GM23338 (cell line): ENCODE measurements around the gene SPRY2. TPM values are rescaled to one million over a fixed set of nuclear protein-coding genes. Genes with fewer than 3 reads are reported as not detected.

Experiments
- ATAC-seq: fragments of 200-7000 bp; cut with Tn5 transposase; 3 replicates; pipeline ENCODE4 v1.9.1; 2020
- DNase-seq: peaks from one replicate; pipeline ENCODE4 v3.0.0-alpha.2; 2015; ENCODE audit warnings: low spot score
- H2AFZ ChIP-seq: fragments of 200-600 bp; sonication (generic); 2 replicates; pipeline ENCODE4 v1.8.0; 2016; ENCODE audit warnings: antibody characterized with exemption, mild to moderate bottlenecking, moderate library complexity
- H3F3A ChIP-seq: fragments of 200-600 bp; sonication (generic); replicated peaks from 2 replicates; pipeline ENCODE4 v1.8.0; 2017; ENCODE audit warnings: antibody characterized with exemption, mixed run types, low read depth
- H3K27ac ChIP-seq: fragments of 200-600 bp; sonication (generic); 2 replicates; pipeline ENCODE4 v1.6.1; 2016; ENCODE audit warnings: low read depth
- H3K27me3 ChIP-seq: fragments of 200-600 bp; sonication (generic); 2 replicates; pipeline ENCODE4 v1.8.0; 2016; ENCODE audit warnings: mild to moderate bottlenecking, mixed run types, moderate library complexity; ENCODE audit not compliant: insufficient read depth
- H3K36me3 ChIP-seq: fragments of 200-600 bp; sonication (generic); 2 replicates; pipeline ENCODE4 v1.8.0; 2016; ENCODE audit warnings: mild to moderate bottlenecking; ENCODE audit not compliant: insufficient read depth
- H3K4me1 ChIP-seq: fragments of 200-600 bp; sonication (generic); 2 replicates; pipeline ENCODE4 v1.8.0; 2016; ENCODE audit warnings: mild to moderate bottlenecking, moderate library complexity; ENCODE audit not compliant: insufficient read depth
- H3K4me2 ChIP-seq: fragments of 200-600 bp; sonication (generic); 2 replicates; pipeline ENCODE4 v1.7.1; 2017; ENCODE audit warnings: mixed run types
- H3K4me3 ChIP-seq: fragments of 200-600 bp; sonication (generic); 2 replicates; pipeline ENCODE4 v1.6.1; 2016; ENCODE audit warnings: mixed run types
- H3K79me2 ChIP-seq: fragments of 200-600 bp; sonication (generic); replicated peaks from 2 replicates; pipeline ENCODE4 v1.8.0; 2017; ENCODE audit warnings: mild to moderate bottlenecking; ENCODE audit not compliant: insufficient read depth
- H3K9me2 ChIP-seq: fragments of 200-600 bp; sonication (generic); 2 replicates; pipeline ENCODE4 v1.8.0; 2017; ENCODE audit not compliant: insufficient read depth
- H4K20me1 ChIP-seq: fragments of 200-600 bp; sonication (generic); replicated peaks from 2 replicates; pipeline ENCODE4 v1.8.0; 2017; ENCODE audit warnings: mild to moderate bottlenecking; ENCODE audit not compliant: insufficient read depth
- H3K27ac Mint-ChIP-seq: 2 replicates; pipeline ENCODE4 v1.8.0; 2020; ENCODE audit warnings: inconsistent platforms, mild to moderate bottlenecking, moderate library complexity, mixed read lengths
- H3K27me3 Mint-ChIP-seq: 3 replicates; pipeline ENCODE4 v1.8.0; 2022; ENCODE audit warnings: low read depth, mild to moderate bottlenecking, moderate library complexity, mixed read lengths, inconsistent platforms; ENCODE audit not compliant: insufficient read depth, poor library complexity
- H3K36me3 Mint-ChIP-seq: 3 replicates; pipeline ENCODE4 v1.8.0; 2021; ENCODE audit warnings: low read depth, mild to moderate bottlenecking, inconsistent platforms, moderate library complexity, mixed read lengths
- H3K4me1 Mint-ChIP-seq: 3 replicates; pipeline ENCODE4 v1.8.0; 2020; ENCODE audit warnings: mild to moderate bottlenecking, inconsistent platforms, mixed read lengths
- H3K4me3 Mint-ChIP-seq: 3 replicates; pipeline ENCODE4 v1.8.0; 2021; ENCODE audit warnings: moderate library complexity, mild to moderate bottlenecking, inconsistent platforms, mixed read lengths
- H3K9me3 Mint-ChIP-seq: 3 replicates; pipeline ENCODE4 v1.8.0; 2020; ENCODE audit warnings: moderate library complexity, mild to moderate bottlenecking, inconsistent platforms, mixed read lengths
- CREB1 ChIP-seq: fragments of 250-450 bp; sonication (Bioruptor Pico); IDR thresholded peaks from 2 replicates; pipeline ENCODE4 v1.5.0; 2020; ENCODE audit warnings: low read depth, mild to moderate bottlenecking, moderate library complexity
- ETS1 ChIP-seq: IDR thresholded peaks from 2 replicates; pipeline ENCODE4 v1.6.1; 2016; ENCODE audit warnings: antibody characterized with exemption
- EZH2 ChIP-seq: fragments of 200-600 bp; sonication (generic); IDR thresholded peaks from one replicate; pipeline ENCODE4 v1.8.0; 2017; ENCODE audit warnings: antibody characterized with exemption, mild to moderate bottlenecking, low read depth; ENCODE audit not compliant: unreplicated experiment
- EZH2phosphoT487 ChIP-seq: fragments of 200-600 bp; sonication (generic); IDR thresholded peaks from one replicate; pipeline ENCODE4 v1.8.1; 2018; ENCODE audit warnings: antibody characterized with exemption; ENCODE audit not compliant: unreplicated experiment
- JUNB ChIP-seq: IDR thresholded peaks from one replicate; pipeline ENCODE4 v1.6.1; 2016; ENCODE audit warnings: antibody characterized with exemption; ENCODE audit not compliant: unreplicated experiment
- NANOG ChIP-seq: IDR thresholded peaks from 2 replicates; pipeline ENCODE4 v1.6.1; 2016; ENCODE audit warnings: antibody characterized with exemption, borderline replicate concordance
- POLR2AphosphoS5 ChIP-seq: IDR thresholded peaks from 2 replicates; pipeline ENCODE4 v1.6.1; 2016; ENCODE audit warnings: antibody characterized with exemption, low read depth
- REST ChIP-seq: IDR thresholded peaks from one replicate; pipeline ENCODE4 v1.6.1; 2018; ENCODE audit warnings: antibody characterized with exemption; ENCODE audit not compliant: unreplicated experiment
- STAT1 ChIP-seq: IDR thresholded peaks from one replicate; pipeline ENCODE4 v1.6.1; 2016; ENCODE audit warnings: antibody characterized with exemption; ENCODE audit not compliant: unreplicated experiment
- ZNF114 ChIP-seq: fragments of 250-450 bp; sonication (Bioruptor Pico); IDR thresholded peaks from 2 replicates; pipeline ENCODE4 v1.5.0; 2020; ENCODE audit warnings: mild to moderate bottlenecking, moderate library complexity
- ZNF331 ChIP-seq: fragments of 250-450 bp; sonication (Bioruptor Pico); IDR thresholded peaks from 2 replicates; pipeline ENCODE4 v1.5.0; 2020; ENCODE audit warnings: low read depth, mild to moderate bottlenecking, moderate library complexity
- polyA plus RNA-seq: library from polyadenylated mRNA; unstranded; fragments of >200 nt; fragmentation: Nextera tagmentation; extraction: Ambion mirVana; gene quantifications from 2 replicates; pipeline ENCODE4 v1.2.1, GENCODE V29; 2016
- total RNA-seq: library from RNA; depleted of rRNA; stranded (reverse); fragments of >200 nt; shearing (Covaris generic); gene quantifications from 2 replicates; pipeline ENCODE4 v1.2.3, GENCODE V29; 2014
- TF ChIP-seq, protein P1 (sequence below), 2 experiments: fragments of 200-600 bp in 1 of 2; sonication (generic) in 1 of 2; conservative IDR thresholded peaks; 2 replicates each; pipeline versions ENCODE4 v1.5.1 to v1.6.1; 2016 to 2017; ENCODE audit warnings: antibody characterized with exemption in 2 of 2, low read depth in 2 of 2, mild to moderate bottlenecking in 2 of 2, moderate library complexity in 1 of 2
- TF ChIP-seq, protein P2 (sequence below): fragments of 250-450 bp; sonication (Bioruptor Pico); IDR thresholded peaks from 2 replicates; pipeline ENCODE4 v1.5.0; 2020; ENCODE audit warnings: mild to moderate bottlenecking, moderate library complexity

SPRY2 gene
- total and polyA plus RNA-seq, 2 experiments from 2014 or later, result 21.5 to 39.1 TPM

DNA sequence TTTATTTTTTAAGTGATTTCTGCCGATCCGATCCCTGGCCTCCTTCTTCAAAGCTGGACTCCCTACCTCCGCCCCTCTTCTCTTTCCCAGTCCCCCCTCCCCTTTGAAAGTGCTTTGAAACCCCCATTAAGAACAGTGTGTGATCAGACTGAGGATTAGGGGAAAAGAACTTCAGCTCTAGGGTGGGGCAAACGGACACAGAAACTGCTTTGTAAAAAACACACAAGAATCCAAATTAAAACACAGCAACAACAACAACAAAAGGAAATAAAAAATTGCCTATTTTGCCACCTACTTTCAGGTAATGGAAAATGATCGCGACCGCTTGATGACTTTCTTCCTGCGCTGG is 1.4 kb downstream of the SPRY2 start:
- H3K4me3 Mint-ChIP-seq, result no peak overlapping the region
- TF ChIP-seq JUNB (no peak), NANOG (no peak), EZH2 (no peak), EZH2phosphoT487 (no peak), REST (no peak), ZNF114 (no peak), CREB1 (CRISPR knock-in tag) (no peak), ETS1 (no peak), STAT1 (no peak), ZNF331 (CRISPR knock-in tag) (no peak), POLR2AphosphoS5 (no peak)
- TF ChIP-seq, protein P1, sequence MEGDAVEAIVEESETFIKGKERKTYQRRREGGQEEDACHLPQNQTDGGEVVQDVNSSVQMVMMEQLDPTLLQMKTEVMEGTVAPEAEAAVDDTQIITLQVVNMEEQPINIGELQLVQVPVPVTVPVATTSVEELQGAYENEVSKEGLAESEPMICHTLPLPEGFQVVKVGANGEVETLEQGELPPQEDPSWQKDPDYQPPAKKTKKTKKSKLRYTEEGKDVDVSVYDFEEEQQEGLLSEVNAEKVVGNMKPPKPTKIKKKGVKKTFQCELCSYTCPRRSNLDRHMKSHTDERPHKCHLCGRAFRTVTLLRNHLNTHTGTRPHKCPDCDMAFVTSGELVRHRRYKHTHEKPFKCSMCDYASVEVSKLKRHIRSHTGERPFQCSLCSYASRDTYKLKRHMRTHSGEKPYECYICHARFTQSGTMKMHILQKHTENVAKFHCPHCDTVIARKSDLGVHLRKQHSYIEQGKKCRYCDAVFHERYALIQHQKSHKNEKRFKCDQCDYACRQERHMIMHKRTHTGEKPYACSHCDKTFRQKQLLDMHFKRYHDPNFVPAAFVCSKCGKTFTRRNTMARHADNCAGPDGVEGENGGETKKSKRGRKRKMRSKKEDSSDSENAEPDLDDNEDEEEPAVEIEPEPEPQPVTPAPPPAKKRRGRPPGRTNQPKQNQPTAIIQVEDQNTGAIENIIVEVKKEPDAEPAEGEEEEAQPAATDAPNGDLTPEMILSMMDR (conservative IDR thresholded peaks at IDR 0.05; ENCODE audit: low read depth in 2 of 2), result no peak
- TF ChIP-seq, protein P2, sequence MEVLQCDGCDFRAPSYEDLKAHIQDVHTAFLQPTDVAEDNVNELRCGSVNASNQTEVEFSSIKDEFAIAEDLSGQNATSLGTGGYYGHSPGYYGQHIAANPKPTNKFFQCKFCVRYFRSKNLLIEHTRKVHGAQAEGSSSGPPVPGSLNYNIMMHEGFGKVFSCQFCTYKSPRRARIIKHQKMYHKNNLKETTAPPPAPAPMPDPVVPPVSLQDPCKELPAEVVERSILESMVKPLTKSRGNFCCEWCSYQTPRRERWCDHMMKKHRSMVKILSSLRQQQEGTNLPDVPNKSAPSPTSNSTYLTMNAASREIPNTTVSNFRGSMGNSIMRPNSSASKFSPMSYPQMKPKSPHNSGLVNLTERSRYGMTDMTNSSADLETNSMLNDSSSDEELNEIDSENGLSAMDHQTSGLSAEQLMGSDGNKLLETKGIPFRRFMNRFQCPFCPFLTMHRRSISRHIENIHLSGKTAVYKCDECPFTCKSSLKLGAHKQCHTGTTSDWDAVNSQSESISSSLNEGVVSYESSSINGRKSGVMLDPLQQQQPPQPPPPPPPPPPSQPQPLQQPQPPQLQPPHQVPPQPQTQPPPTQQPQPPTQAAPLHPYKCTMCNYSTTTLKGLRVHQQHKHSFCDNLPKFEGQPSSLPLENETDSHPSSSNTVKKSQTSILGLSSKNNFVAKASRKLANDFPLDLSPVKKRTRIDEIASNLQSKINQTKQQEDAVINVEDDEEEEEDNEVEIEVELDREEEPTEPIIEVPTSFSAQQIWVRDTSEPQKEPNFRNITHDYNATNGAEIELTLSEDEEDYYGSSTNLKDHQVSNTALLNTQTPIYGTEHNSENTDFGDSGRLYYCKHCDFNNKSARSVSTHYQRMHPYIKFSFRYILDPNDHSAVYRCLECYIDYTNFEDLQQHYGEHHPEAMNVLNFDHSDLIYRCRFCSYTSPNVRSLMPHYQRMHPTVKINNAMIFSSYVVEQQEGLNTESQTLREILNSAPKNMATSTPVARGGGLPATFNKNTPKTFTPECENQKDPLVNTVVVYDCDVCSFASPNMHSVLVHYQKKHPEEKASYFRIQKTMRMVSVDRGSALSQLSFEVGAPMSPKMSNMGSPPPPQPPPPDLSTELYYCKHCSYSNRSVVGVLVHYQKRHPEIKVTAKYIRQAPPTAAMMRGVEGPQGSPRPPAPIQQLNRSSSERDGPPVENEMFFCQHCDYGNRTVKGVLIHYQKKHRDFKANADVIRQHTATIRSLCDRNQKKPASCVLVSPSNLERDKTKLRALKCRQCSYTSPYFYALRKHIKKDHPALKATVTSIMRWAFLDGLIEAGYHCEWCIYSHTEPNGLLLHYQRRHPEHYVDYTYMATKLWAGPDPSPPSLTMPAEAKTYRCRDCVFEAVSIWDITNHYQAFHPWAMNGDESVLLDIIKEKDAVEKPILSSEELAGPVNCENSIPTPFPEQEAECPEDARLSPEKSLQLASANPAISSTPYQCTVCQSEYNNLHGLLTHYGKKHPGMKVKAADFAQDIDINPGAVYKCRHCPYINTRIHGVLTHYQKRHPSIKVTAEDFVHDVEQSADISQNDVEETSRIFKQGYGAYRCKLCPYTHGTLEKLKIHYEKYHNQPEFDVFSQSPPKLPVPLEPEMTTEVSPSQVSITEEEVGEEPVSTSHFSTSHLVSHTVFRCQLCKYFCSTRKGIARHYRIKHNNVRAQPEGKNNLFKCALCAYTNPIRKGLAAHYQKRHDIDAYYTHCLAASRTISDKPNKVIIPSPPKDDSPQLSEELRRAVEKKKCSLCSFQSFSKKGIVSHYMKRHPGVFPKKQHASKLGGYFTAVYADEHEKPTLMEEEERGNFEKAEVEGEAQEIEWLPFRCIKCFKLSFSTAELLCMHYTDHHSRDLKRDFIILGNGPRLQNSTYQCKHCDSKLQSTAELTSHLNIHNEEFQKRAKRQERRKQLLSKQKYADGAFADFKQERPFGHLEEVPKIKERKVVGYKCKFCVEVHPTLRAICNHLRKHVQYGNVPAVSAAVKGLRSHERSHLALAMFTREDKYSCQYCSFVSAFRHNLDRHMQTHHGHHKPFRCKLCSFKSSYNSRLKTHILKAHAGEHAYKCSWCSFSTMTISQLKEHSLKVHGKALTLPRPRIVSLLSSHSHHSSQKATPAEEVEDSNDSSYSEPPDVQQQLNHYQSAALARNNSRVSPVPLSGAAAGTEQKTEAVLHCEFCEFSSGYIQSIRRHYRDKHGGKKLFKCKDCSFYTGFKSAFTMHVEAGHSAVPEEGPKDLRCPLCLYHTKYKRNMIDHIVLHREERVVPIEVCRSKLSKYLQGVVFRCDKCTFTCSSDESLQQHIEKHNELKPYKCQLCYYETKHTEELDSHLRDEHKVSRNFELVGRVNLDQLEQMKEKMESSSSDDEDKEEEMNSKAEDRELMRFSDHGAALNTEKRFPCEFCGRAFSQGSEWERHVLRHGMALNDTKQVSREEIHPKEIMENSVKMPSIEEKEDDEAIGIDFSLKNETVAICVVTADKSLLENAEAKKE (CRISPR knock-in tag), result no peak
- peaks cover 42% of the 10 kb centered on the region for H4K20me1 ChIP-seq
- H3K27ac ChIP-seq, result peak overlapping the region; percentile 100
- peaks cover 16% of the 10 kb centered on the region for H3K36me3 Mint-ChIP-seq
- H3F3A ChIP-seq, result peaks cover 4% of the 10 kb centered on the region
- H2AFZ ChIP-seq, result no peak overlapping the region
- peaks cover 17% of the 10 kb centered on the region for H3K27me3 Mint-ChIP-seq
- H3K79me2 ChIP-seq, result peaks cover 63% of the 10 kb centered on the region
- no peaks in the 10 kb centered on the region for H3K9me2 ChIP-seq
- DNase-seq, result peak; percentile 56
- H3K27me3 ChIP-seq, result peaks cover 9% of the 10 kb centered on the region; the same call in 1 of the 2 replicates
- no peak overlapping the region for H3K27ac Mint-ChIP-seq
- H3K36me3 ChIP-seq, result peaks cover 20% of the 10 kb centered on the region
- peaks cover 3% of the 10 kb centered on the region; the same call in 1 of the 3 replicates for H3K9me3 Mint-ChIP-seq
- ATAC-seq, result peak; percentile 2; the same call in 1 of the 3 replicates
- peaks cover 38% of the 10 kb centered on the region; the same call in 2 of the 3 replicates for H3K4me1 Mint-ChIP-seq
- H3K4me2 ChIP-seq, result peak overlapping the region; percentile 89
- H3K4me3 ChIP-seq, result peak overlapping the region; percentile 77
- peaks cover 39% of the 10 kb centered on the region for H3K4me1 ChIP-seq
